Measurements from ENCODE around the gene RBM42.

DNA sequence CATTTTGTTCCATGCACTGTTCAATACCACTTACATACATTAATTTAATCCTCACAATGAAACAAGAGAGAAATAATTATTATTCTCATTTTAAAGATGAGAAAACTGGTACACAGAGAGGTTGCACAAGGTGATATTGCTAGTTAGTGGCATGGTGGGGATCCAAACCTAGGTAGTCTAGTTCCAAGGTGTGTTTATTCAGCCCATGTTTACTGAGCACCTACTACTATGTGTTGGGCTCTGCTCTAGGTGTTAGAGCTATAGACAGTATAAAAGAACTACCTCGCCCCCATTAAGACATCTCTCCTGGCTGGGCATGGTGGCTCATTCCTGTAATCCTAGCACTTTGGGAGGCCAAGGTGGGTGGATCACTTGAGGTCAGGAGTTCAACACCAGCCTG lies 46.1 kb upstream of the RBM42 start:
- TF ChIP-seq, protein P1, sequence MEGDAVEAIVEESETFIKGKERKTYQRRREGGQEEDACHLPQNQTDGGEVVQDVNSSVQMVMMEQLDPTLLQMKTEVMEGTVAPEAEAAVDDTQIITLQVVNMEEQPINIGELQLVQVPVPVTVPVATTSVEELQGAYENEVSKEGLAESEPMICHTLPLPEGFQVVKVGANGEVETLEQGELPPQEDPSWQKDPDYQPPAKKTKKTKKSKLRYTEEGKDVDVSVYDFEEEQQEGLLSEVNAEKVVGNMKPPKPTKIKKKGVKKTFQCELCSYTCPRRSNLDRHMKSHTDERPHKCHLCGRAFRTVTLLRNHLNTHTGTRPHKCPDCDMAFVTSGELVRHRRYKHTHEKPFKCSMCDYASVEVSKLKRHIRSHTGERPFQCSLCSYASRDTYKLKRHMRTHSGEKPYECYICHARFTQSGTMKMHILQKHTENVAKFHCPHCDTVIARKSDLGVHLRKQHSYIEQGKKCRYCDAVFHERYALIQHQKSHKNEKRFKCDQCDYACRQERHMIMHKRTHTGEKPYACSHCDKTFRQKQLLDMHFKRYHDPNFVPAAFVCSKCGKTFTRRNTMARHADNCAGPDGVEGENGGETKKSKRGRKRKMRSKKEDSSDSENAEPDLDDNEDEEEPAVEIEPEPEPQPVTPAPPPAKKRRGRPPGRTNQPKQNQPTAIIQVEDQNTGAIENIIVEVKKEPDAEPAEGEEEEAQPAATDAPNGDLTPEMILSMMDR (IDR thresholded peaks at IDR 0.05), result no peak
- no peak for TF ChIP-seq POLR2A (IDR thresholded peaks at IDR 0.05)

Data from Peyer's patch (tissue), 4 donors.